Natural killer cell (primary cell): Measurements from ENCODE around the gene SLC40A1. TPM values are rescaled to one million over a fixed set of nuclear protein-coding genes. Genes with fewer than 3 reads are reported as not detected.

ENCODE experiments used
- ATAC-seq, 3 donors: fragments of 150-1000 bp in 2 of 3; fragments of 200-7000 bp in 1 of 3; cut with Tn5 transposase; 1 replicate in 1 of 3; 2 replicates in 2 of 3; pipeline ENCODE4 v1.10.0; 2021; ENCODE audit warnings: mild to moderate bottlenecking in 2 of 3, moderate library complexity in 2 of 3
- DNase-seq, 2 donors: peaks; one replicate each; pipeline versions ENCODE4 v3.0.0 to v3.0.0-alpha.2; 2013 to 2021; ENCODE audit warnings: mixed read lengths in 1 of 2
- H3K27ac ChIP-seq: one replicate; pipeline ENCODE4 v1.5.1; 2013; ENCODE audit warnings: mild to moderate bottlenecking, low read length
- H3K27me3 ChIP-seq: one replicate; pipeline ENCODE4 v1.6.1; 2013; ENCODE audit warnings: low read length; ENCODE audit not compliant: control insufficient read depth, insufficient read depth
- H3K36me3 ChIP-seq: one replicate; pipeline ENCODE4 v1.6.1; 2013; ENCODE audit warnings: low read length; ENCODE audit not compliant: control insufficient read depth, insufficient read depth
- H3K4me1 ChIP-seq: one replicate; pipeline ENCODE4 v1.6.1; 2013; ENCODE audit warnings: low read length; ENCODE audit not compliant: control insufficient read depth, insufficient read depth
- H3K4me3 ChIP-seq: one replicate; pipeline ENCODE4 v1.5.1; 2013; ENCODE audit warnings: low read length
- H3K9me3 ChIP-seq: one replicate; pipeline ENCODE4 v1.6.1; 2013; ENCODE audit warnings: low read length; ENCODE audit not compliant: control insufficient read depth, insufficient read depth
- H3K27ac Mint-ChIP-seq, 2 donors: one replicate each; pipeline ENCODE4 v1.8.0; 2022; ENCODE audit warnings: mild to moderate bottlenecking in 2 of 2, mixed read lengths in 2 of 2, moderate library complexity in 1 of 2
- H3K27me3 Mint-ChIP-seq, 2 donors: one replicate each; pipeline ENCODE4 v1.8.0; 2022; ENCODE audit warnings: low read depth in 2 of 2, mixed read lengths in 2 of 2
- H3K36me3 Mint-ChIP-seq: one replicate; pipeline ENCODE4 v1.8.0; 2022; ENCODE audit warnings: mixed read lengths
- H3K4me1 Mint-ChIP-seq, 2 donors: one replicate each; pipeline ENCODE4 v1.8.0; 2022; ENCODE audit warnings: mixed read lengths in 2 of 2
- H3K4me3 Mint-ChIP-seq: one replicate; pipeline ENCODE4 v1.8.0; 2022; ENCODE audit warnings: mild to moderate bottlenecking, moderate library complexity, mixed read lengths
- H3K9me3 Mint-ChIP-seq, 2 donors: one replicate each; pipeline ENCODE4 v1.8.0; 2022; ENCODE audit warnings: mixed read lengths in 2 of 2
- CTCF ChIP-seq: fragments of 200-600 bp; IDR thresholded peaks from one replicate; pipeline ENCODE4 v1.8.0; 2022; ENCODE audit warnings: antibody characterized with exemption
- WGBS: methylation state at CpG from one replicate; pipeline ENCODE4 v1.1.7; 2013; ENCODE audit warnings: missing lambda C conversion rate; ENCODE audit not compliant: insufficient coverage; 5-methylcytosine and 5-hydroxymethylcytosine counted together
- intact Hi-C: fragments of 100-400 bp; cut with micrococcal nuclease; formaldehyde crosslinking; loops from one replicate; pipeline ENCODE4 v1.14.2; 2022
- total RNA-seq, 4 donors: library from RNA; stranded (reverse); fragments of 120-200 nt in 1 of 4; gene quantifications; one replicate each; pipeline versions ENCODE4 v1.2.3 to v1.2.4, GENCODE V29; 2013 to 2022

Gene SLC40A1
- total RNA-seq, 3 donors from 2014 or later (not counting 1 experiment from before 2014, with no cell fraction given): 1.8 to 5.2 (median 4.4) TPM

- Mint-ChIP-seq H3K4me1 (no peaks in the 10 kb centered on the region), H3K36me3 (no peaks in the 10 kb centered on the region), H3K4me3 (no peak overlapping the region), H3K27ac (no peak overlapping the region), H3K27me3 (peaks cover 0 to 5% of the 10 kb centered on the region in 2 donors), H3K9me3 (no peaks in the 10 kb centered on the region)
- DNase-seq (no peak), ATAC-seq (no peak)
- TF ChIP-seq CTCF: no peak
- no peaks in the 10 kb centered on the region for H3K36me3 ChIP-seq
- WGBS: 94% methylated on average over 1 of the region's 1 CpG
- intact Hi-C loops: no loop called here
- no peaks in the 10 kb centered on the region for H3K9me3 ChIP-seq
- no peaks in the 10 kb centered on the region for H3K27me3 ChIP-seq
- no peaks in the 10 kb centered on the region for H3K4me1 ChIP-seq
- no peak overlapping the region for H3K4me3 ChIP-seq
- H3K27ac ChIP-seq: no peak overlapping the region
Measured at GRCh38 chr2:189543367-189543766, 37.2 kb downstream of the SLC40A1 start.

- Mint-ChIP-seq H3K4me3 (no peak overlapping the region), H3K36me3 (no peaks in the 10 kb centered on the region), H3K27ac (no peak overlapping the region), H3K27me3 (peaks cover 0 to 8% of the 10 kb centered on the region in 2 donors), H3K4me1 (no peaks in the 10 kb centered on the region), H3K9me3 (no peaks in the 10 kb centered on the region)
- Histone ChIP-seq H3K27ac (no peak overlapping the region), H3K36me3 (no peaks in the 10 kb centered on the region), H3K9me3 (no peaks in the 10 kb centered on the region), H3K4me3 (no peak overlapping the region), H3K27me3 (no peaks in the 10 kb centered on the region), H3K4me1 (no peaks in the 10 kb centered on the region)
- TF ChIP-seq CTCF: no peak
- intact Hi-C loops: no loop called here
- DNase-seq (no peak), ATAC-seq (no peak)
- 92% methylated on average over 6 of the region's 6 CpGs for WGBS
Measured at GRCh38 chr2:189542145-189542882, 38.3 kb downstream of the SLC40A1 start.

GRCh38 chr2:189541591-189541990 lies 39.0 kb downstream of the SLC40A1 start:
- no peaks in the 10 kb centered on the region for H3K36me3 Mint-ChIP-seq
- no peak for ATAC-seq
- WGBS: 67% methylated on average over 5 of the region's 5 CpGs

More at GRCh38 chr2:189541591-189541990, 39.0 kb downstream of the SLC40A1 start:
- intact Hi-C loops: no loop called here
- Histone ChIP-seq H3K9me3 (no peaks in the 10 kb centered on the region), H3K4me3 (no peak overlapping the region), H3K4me1 (no peaks in the 10 kb centered on the region), H3K27me3 (no peaks in the 10 kb centered on the region), H3K36me3 (no peaks in the 10 kb centered on the region), H3K27ac (no peak overlapping the region)
- DNase-seq: no peak
- no peak overlapping the region for H3K27ac Mint-ChIP-seq
- H3K9me3 Mint-ChIP-seq: no peaks in the 10 kb centered on the region
- H3K4me1 Mint-ChIP-seq: no peaks in the 10 kb centered on the region
- TF ChIP-seq CTCF: no peak
- no peak overlapping the region for H3K4me3 Mint-ChIP-seq
- H3K27me3 Mint-ChIP-seq: peaks cover 4 to 7% of the 10 kb centered on the region in 2 donors
